OCI-M1 (cell line): ENCODE results near the gene PPP1R8.
"Not testable (repeated sequence)": the region's sequence is repeated elsewhere in the genome, so short reads cannot be mapped to it uniquely, and the experiment has no call there.

Source experiments
- DNase-seq: peaks from one replicate; lab custom pipeline; 2025; lab: John Stamatoyannopoulos, UW

Gene PPP1R8

GRCh38 chr1:27832762-27833161 lies 2.2 kb downstream of the PPP1R8 start:
- no peak for DNase-seq

DNA sequence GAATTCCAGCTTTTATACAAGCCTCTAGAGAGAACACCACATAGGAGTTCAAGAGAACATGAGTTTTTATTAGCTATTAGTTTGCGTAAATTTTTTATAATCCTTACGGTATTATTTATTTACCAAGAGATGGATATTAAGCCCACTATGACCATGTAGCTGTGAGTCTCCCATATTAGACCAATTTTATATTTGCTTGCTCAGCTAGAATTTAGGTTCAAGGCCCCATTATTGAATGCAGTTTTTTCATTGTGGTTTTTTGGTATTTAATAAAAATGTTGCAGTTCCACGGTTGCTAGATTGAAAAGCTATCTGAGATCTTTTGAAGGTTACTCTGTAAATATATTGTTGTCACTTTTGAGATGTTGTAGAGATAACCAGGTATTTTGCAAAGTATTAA lies 2.9 kb downstream of the PPP1R8 start:
- DNase-seq: no peak

DNA sequence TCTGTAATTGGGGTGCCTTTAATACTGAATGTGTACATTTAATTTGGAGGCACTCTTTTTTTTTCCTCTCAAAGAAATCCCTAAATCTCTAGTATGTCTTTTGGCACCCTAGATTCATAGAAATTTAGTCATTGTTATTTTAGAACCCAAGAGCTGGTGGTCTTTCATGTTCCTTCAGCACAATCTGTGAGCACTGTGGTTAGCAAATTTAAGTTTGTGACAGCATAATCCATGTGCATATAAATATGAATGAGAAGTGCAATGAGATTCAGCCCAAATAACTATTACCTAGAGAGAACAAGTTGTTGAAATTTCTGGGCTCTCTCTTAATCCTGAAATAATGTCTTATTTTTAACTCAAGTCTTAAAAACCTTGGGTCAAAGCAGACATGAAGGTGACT lies 4.5 kb downstream of the PPP1R8 start:
- DNase-seq: no peak

DNA sequence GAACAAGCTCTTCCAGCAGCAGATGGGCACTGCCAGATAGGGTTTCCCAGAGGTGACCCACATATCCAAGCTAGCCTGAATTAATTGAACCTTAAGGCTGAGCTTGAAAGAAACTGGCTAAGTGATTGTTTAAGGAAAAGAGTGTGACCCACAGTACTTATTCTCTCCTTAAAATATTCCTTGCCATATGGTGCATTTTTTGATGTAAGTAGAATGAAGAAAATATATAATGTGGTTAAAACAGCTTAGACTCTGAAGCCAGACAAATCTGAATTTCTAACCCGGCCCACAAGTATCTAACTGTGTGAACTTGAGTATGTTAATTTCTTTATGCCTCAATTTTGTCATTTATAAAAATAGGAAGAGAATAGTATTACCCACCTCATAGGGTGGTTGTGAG lies 4.9 kb downstream of the PPP1R8 start:
- DNase-seq: no peak

GRCh38 chr1:27849951-27850350 lies 19.4 kb downstream of the PPP1R8 start:
- DNase-seq: no peak

DNA sequence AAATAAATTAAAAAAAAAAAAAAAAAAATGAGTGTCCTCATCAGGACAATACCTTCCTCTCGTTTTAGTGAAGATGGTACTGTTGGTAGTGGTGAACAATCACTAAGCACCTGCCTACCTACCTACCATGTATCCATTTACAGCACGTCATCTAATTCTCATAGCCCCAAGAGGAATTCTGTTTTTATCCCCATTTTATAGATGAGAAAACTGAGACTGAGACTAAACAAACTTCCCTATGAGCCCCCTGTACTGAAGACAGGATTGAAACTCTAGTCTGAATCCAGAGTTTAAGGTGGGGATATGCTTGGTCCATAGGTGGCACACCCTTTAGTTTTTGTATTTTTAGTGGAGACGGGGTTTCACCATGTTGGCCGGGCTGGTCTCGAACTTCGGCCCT lies 24.5 kb downstream of the PPP1R8 start:
- DNase-seq: no peak

DNA sequence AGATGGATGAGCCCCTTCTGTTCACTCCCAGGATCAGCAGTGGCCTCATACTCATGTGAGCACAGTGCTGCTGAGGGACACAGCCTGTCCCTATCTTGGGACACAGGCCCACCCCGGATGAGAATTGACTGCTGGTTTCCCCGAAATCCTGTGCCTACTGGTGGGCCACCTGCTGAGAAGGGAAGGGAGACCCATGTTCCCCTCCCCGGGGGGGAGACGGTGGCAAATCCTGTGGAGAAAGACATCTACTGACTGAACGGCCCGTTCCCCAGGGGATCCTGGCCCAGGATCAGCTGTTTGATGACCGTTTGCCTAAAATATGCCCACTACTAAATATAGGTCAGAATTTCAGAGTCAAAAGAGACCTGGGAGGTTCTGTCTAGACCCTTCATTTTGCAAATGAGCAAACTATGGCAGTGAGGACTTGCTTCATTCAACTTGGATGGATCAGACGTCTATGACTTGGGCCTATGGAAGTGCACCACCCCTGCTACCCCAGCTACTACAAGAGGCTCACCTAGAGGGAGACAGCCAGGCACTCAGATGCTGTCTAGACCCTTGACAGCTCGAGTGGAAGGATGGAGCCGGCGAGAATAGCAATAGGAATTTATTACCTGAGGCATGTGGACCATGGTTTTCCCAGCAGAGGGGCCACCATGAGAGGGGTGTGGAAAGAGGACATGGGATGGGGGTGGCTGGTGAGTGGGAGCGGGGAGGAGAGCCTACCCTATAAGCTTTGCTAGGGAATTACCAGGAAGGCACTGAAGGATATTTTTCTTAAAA lies 26.2 kb downstream of the PPP1R8 start:
- no peak for DNase-seq

DNA sequence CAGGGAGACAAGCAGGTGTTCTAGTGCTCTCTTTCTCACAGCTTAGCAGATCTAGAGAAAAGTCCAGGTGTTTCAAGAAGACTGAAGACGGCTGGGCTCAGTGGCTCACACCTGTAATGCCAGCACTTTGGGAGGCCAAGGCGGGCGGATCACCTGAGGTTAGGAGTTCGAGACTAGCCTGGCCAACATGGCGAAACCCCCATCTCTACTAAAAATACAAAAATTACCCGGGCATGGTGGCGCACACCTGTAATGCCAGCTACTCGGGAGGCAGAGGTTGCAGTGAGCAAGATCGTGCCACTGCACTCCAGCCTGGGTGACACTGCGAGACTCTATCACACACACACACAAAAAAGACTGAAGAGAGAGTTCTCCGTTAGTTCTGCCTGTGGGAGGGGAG lies 27.0 kb downstream of the PPP1R8 start:
- not testable (repeated sequence) for DNase-seq

DNA sequence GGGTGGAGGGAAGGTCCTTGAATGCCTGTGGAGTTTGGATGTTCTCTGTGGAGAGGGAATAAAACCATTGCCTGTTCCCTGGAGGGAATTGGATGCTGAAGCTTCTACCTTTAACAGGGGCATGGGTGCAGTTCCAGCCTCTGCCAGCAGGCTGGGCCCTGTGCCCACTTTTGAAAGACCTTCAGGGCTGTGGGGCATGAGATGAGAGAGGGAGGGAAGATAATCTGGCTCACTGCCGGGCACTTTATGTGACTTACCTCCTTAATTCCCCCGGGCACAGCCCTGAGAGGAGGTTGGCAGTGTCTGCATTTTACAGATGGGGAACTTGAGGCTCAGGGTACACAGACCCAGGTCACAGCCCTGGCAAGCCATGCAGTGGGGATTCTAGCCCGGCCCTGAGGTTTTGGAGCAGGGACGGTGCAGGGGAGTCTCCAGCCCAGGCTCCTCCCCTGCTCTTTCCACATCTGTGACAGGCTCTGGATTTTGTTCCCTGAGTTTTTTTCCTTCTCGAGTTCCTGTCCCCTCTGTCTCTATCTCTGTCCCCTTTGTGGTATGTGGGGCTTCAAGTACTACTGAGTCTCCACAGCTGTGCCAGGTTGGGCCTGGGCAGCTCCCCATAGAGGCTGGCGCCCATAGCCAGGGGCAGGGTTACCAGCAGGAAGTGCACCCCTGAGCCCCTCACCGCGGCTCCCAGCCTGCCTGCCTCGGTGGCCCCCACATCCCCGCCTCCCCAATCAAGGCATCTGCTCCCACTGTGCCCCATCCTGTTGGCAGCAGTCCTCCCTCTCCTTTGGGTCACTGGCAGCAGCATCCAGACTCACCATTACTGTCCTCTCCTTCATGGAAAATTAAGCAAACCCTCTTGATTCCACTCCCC lies 27.7 kb downstream of the PPP1R8 start:
- peak; percentile 93 for DNase-seq

GRCh38 chr1:27858949-27859576 lies 28.5 kb downstream of the PPP1R8 start:
- DNase-seq: no peak

DNA sequence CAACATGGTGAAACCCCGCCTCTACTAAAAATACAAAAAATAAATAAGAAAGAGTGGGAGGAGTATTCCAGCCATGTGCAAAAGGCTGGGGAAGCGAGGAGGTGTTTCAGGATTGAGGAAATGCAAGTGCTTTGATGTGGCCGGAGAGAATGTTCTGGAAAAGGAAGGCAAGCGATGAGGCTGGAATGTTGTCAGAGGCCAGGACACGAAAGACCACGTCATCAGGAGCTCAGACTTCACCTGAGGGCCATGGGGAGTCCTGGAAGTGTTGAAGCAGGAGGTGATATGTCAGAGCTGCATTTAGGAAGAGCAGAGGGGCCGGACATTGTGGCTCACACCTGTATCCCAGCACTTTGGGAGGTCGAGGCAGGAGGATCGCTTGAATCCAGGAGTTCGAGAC lies 30.9 kb downstream of the PPP1R8 start:
- no peak for DNase-seq

GRCh38 chr1:27862004-27862403 lies 31.4 kb downstream of the PPP1R8 start:
- no peak for DNase-seq

GRCh38 chr1:27862671-27863537 lies 32.3 kb downstream of the PPP1R8 start:
- DNase-seq: peak; percentile 73

DNA sequence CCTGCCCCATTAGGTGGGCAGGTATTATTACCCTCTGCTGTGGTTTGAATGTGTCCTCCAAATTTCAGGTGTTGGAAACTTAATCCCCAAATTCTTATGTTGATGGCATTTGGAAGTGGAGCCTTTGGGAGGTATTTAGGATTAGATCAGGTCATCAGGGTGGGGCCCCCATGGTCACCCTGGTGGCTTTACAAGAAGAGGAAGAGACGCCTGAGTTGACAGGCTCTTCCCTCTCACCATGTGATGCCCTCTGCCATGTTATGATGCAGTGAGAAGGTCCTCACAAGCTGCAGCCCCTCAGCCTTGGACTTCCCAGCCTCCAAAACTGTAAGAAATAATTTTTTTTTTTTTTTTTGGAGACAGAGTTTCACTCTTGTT lies 32.9 kb downstream of the PPP1R8 start:
- DNase-seq: peak; percentile 73

DNA sequence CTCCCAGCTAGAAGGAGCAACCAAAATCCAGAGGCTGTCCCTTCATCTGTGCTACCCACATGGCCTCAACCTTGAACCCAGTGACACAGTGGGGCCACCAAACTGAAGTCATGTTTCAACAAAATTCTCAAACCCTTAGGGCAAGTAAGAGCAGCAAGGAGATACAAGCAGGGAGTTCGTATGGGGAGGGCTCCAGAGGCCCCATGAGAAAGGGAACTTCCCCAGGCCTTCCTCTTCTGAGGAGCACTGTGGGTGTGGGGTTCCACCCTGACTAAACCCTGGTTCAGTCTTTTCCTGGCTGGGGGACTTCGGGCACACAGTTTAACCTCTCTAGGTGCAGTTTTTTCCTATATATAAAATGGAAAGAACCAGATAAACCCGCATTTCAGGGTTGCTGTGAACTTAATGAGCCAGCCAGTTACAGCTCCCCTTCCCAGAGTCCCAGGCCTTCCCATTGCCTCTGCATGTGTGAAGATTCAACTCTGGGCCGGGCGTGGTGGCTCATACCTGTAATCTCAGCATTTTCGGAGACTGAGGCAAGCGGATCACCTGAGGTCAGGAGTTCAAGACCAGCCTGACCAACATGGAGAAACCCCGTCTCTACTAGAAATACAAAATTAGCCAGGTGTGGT lies 33.8 kb downstream of the PPP1R8 start:
- peak; percentile 48 for DNase-seq

DNA sequence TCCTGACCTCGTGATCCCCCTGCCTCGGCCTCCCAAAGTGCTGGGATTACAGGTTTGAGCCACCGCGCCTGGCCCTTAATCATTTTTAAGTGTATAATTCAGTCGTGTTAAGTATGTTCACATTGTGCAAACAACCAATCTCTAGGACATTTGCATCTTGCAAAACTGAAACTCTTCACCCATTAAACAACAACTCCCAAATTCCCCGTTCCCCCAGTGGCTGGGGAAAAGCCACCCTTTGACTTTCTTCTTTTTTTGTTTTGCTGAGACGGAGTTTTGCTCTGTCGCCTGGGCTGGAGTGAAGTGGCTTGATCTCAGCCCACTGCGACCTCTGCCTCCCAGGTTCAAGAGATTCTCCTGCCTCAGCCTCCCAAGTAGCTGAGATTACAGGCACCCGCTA lies 35.2 kb downstream of the PPP1R8 start:
- no peak for DNase-seq

GRCh38 chr1:27868556-27868931 lies 38.0 kb downstream of the PPP1R8 start:
- DNase-seq: peak; percentile 50

DNA sequence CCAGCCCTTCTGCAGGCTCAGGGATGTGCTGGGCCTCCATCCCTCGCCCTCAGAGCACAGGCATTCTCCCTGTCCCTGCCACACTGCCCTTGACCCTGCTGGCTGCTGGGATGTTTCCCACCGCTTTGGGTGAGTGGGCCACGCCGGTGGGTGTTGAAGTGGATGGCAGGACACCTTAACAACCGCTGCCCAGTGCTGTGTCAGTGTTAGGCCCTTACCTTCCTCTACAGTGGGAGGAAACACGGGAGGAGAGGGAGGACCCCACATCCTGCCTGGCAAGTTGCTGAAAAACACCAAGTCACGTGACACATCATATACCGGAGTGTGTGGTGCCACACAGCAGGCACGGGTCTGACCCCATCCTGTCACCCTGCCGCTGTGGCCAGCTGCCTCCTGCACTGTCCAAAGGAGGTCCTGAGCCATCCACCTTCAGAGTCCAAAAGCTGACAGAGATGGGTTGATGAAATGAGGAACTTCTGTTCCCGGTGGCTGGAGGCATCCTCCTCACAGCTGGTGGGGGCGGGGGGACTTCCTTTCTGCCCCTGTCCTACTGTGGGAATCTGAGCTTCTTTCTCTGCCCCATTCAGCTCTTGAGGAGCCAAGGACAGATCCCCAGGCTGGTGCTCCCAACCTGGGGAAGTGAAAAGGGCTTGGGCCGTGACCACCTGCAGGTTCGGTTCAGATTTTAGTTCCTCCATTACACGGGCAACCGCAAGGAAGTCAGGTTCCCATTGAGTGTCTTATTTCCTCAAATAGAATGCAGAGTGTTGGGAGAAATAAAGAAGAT lies 38.5 kb downstream of the PPP1R8 start:
- DNase-seq: peak; percentile 89

DNA sequence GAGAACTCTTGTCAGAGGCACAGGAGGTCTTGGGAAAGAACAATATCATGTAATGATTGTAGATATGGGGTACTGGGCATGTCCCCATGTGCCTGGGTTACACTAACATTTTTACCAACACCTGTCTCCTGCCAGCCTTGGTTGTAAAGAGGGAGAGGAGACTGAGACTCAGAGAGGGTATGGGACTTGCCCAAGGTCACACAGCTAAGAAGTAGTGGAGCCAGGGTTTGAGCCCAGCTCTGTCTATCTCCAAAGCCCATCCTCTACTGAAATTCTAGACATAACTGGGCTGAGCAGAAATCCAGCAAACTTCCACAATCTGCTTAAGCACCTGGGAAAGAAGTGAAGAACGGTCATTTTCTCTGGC lies 39.1 kb downstream of the PPP1R8 start:
- no peak for DNase-seq

DNA sequence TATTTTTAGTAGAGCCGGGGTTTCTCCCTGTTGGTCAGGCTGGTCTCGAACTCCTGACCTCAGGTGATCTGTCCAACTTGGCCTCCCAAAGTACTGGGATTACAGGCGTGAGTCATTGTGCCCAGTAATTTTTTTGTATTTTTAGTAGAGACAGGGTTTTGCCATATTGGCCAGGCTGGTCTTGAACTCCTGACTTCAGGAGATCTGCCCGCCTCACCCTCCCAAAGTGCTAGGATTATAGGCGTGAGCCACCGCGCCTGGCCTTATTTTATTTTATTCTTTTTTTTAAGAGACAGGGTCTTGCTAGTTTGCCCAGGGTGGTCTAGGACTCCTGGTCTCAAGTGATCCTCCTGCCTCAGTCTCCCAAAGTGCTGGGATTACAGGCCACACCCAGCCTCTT lies 40.5 kb downstream of the PPP1R8 start:
- DNase-seq: not testable (repeated sequence)
